Kidney glomerular epithelial cell (primary cell): Measurements from ENCODE around the gene IGLON5.
A peak's percentile ranks its signal among the peaks of the same experiment; 100 is the strongest.

Experiments used
- DNase-seq: peaks from one replicate; lab custom pipeline; 2025; lab: John Stamatoyannopoulos, UW

Gene IGLON5

GRCh38 chr19:51317968-51318367 is 6.5 kb downstream of the IGLON5 start:
- no peak for DNase-seq

DNA sequence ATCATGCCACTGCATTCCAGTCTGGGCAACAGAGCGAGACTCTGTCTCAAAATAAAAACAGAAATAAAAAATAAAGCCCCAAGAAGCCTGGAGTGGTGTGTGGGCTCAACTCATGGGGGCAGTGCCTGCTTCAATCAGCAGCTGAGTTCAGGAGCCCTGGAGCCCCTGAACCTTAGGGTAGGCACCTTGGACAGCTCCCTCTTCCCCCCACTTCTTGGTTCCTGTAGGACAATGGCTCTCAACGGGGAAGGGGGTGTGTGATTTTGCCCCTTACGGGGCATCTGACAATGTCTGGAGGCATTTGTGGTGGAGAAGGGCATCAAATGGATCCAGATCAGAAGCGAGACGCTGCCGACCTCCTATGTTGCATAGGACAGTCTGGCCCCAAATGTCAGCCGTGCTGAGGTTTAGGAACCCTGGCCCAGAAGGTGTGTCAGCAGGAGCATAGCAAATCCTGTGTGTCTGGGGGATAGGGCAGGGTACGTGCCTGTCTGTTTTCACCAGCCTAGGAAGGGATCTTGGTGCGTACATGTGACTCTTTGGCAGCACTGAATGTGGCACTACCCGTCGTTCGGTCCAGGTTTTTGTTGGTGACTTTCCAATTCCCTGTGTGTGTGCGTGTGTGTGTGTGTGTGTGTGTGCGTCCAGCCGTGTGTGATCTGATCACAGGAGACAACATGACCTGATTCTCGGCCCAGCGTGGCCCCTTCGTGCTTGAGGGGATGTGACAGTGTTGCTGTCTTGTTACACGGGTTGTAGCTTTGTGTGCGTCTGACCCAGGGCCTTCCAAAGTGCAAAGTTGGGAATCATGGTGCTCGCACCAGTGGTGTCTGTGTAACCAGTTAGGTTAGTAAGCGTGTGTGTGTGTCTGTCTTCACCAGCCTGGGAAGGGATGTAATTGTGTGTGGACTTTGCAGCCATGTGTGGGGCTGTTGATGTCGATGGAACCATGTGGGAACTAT is 7.5 kb downstream of the IGLON5 start:
- no peak for DNase-seq

- no peak for DNase-seq
Measured at GRCh38 chr19:51319649-51320279, 8.3 kb downstream of the IGLON5 start.

- no peak for DNase-seq
Measured at GRCh38 chr19:51320280-51320657, 8.8 kb downstream of the IGLON5 start.

DNA sequence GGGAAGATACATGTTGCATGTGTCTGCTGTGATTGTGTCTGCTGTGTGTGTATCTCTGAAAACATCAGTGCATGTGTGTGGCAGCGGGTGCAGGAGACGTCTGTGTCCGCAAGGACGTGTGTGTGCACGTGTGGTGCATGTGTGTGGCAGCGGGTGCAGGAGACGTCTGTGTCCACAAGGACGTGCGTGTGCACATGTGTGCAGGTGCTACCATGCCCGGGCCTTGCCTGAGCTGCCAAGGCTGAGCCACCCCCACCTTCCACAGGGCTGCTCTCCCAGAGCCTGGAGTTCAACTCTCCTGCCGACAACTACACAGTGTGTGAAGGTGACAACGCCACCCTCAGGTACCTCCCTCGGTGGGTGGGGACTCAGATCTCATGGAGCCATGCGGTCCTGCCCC is 10.4 kb downstream of the IGLON5 start:
- no peak for DNase-seq

DNA sequence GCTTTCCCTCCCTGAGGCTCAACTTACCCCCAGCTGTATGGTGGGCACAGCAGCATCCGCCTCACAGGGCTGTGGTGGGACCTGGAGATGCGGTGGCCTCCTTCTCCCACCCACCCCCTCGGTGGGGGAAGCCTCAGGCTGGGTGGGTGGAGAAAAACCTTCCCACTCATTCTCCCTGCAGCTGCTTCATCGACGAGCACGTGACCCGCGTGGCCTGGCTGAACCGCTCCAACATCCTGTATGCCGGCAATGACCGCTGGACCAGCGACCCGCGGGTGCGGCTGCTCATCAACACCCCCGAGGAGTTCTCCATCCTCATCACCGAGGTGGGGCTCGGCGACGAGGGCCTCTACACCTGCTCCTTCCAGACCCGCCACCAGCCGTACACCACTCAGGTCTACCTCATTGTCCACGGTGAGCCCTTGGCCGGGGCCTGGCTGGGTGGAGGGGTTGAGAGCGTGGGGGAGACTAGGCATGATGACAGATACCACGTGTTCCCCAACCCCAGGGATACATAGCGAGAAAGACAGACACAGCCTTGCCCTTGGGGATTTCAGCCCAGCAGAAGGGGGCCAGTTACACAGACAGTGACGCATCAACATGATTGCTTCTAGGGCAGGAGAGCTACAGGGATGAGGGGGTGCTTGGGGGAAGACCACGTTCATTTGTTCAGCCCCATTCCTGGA is 12.2 kb downstream of the IGLON5 start:
- no peak for DNase-seq

DNA sequence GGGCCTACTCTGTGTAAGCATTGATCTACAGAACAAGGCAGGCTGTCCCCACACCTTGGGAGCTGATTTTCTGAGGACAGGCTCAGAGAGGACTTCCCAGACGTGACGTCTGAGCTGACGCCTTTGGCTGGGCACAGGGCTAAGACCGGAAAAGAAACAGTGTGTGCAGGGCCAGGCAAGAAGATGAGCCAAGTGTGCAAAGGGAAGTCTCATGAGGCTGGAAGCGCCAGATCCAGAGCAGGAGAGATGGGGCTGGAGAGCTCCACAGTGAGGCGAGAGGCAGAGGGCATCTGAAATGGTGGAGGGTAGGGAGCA is 12.7 kb downstream of the IGLON5 start:
- no peak for DNase-seq

- no peak for DNase-seq
Measured at GRCh38 chr19:51325161-51325976, 13.9 kb downstream of the IGLON5 start.

- no peak for DNase-seq
Measured at GRCh38 chr19:51326216-51327065, 15.0 kb downstream of the IGLON5 start.

DNA sequence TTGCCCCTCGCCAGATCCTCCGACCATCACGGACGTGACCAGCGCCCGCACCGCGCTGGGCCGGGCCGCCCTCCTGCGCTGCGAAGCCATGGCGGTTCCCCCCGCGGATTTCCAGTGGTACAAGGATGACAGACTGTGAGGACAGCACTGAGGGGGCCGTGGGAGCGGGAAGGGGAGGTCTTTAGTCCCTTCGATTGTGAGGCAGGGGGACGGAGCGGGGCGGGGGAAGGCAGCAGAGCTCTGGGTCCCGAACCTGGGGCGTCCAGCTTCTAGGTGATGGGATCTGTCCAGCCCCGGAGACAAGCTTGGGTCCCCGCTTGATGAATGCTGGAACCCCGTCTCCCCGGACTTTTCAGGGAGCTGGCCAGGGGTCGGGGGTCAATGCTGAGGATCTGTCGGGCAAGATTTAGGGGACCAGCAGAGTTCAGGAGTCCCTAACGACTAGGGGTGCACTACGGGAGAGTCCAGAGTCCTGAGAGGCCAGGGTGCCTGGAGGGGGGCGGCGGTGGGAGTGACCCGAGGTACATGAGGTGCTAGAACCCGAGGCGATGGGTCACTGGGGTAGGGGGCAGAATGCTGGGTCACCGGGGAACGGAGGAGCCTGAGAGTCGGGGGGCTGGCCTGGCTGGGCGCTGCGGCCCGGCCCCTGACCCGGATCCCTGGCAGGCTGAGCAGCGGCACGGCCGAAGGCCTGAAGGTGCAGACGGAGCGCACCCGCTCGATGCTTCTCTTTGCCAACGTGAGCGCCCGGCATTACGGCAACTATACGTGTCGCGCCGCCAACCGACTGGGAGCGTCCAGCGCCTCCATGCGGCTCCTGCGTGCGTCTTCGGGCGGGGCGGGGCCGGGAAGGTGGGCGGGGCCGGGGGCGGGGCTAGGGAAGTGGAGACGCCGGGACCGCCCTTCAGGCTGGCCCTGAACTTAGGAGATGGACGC is 15.9 kb downstream of the IGLON5 start:
- DNase-seq, result peak; percentile 2

DNA sequence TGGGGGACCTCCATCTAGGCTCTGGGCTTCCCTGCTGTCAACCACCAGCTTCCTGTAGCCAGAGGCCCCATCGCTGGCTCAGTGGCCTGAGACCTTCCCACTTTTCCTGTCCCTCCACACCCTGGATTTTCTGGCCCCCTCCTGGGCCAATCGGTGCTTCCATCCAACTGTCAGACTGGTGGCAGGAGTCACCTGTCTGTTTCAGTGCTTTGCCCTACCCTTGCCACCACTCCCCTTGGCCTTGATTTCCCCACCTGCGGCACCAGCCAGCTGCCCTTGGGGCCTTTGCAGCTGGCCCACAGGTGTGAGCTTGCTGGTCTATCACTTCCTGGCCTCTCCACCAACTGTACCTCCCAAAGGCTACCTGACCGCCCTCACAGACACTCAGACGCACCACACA is 18.0 kb downstream of the IGLON5 start:
- DNase-seq, result no peak

DNA sequence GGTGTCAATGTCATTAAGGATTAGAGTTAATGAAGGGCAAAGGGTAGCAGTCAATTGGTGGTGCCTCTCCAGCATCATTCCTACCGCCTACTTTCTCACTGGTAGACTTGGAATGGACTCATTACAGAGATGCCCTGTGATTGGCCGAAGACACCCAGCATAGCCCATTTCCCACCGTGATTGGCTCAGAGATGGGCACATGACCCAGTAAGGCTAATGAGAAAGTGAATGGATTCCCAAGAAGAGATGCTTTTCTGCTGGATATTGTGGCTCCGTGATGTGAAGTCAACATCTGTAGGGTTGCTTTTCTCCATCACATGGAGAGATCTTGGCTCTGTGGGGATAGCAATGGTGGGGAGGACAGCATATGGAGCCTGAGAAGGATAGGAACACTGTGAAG is 18.9 kb downstream of the IGLON5 start:
- DNase-seq, result no peak

- DNase-seq, result no peak
Measured at GRCh38 chr19:51331193-51331592, 19.7 kb downstream of the IGLON5 start.

GRCh38 chr19:51331716-51332115 is 20.3 kb downstream of the IGLON5 start:
- DNase-seq, result no peak

DNA sequence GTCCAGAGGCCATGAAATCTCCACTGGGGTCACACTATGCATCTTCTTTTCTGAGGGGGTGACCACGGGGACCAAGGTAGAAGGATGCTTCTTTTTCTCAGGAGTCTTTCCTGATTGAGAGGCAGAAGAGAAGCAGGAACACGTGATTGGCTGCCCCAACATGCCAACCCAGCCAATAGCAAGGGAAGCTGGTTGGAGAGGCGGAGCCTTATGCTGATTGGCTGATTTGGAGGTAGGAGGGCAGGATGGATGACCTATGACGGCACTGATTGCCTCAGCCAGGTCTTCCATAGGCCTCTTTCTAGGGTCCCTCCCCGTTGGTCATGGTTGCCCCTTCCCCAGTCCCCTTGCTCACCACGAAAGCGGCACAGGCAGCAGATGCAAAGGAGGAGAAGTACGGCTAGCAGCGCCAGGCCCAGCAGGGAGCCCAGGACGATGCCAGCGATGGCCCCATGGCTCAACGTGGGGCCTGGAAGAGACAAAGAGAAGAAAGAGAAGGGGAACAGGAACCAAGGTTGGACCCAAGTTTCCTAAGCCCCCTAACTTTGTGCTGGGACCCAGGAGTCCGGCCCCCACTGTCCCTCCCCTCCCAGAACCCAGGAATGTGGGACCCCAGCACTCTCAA is 22.5 kb downstream of the IGLON5 start:
- DNase-seq, result no peak

- DNase-seq, result no peak
Measured at GRCh38 chr19:51337141-51337860, 25.9 kb downstream of the IGLON5 start.

DNA sequence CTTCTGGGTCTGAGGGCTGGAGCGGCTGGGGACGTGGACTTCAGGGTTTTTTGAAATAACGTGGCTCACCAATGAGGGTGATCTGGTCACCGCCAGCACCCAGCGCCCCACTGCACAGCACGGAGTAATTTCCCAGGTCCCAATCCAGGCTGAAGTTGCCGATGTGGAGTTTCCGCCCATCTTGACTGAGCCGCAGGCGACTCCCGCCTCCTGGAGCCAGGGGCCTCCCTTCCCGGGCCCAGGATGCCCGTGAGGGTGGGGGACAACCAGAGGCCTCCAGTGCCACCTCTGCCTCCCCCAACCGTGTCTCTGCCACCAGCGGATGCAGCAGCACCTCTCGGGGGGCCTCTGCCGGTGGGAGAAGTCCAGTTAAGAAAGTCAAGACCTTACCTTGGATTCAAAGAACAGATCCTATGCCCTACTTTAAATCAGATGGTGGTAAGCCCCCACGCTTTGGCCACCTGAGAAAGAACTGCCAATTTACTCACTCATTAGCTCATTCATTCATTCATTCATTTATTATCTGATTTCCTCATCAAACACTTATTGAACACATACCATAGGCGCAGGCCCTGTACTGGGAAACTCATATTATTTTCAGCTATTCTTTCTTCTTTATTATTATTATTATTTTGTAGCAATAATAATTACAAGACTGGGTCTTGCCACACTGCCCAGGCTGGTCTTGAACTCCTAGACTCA is 26.6 kb downstream of the IGLON5 start:
- DNase-seq, result no peak

- peak; percentile 89 for DNase-seq
Measured at GRCh38 chr19:51338563-51339312, 27.3 kb downstream of the IGLON5 start.
